Psoas muscle (tissue), 8 donors: ENCODE results near the gene PID1. TPM values are rescaled to one million over a fixed set of nuclear protein-coding genes. Genes with fewer than 3 reads are reported as not detected.

Experiments used
- ATAC-seq, 4 donors: fragments of 200-7000 bp; cut with Tn5 transposase; one replicate each; pipeline ENCODE4 v1.9.1; 2020; ENCODE audit warnings: moderate library complexity in 3 of 4, mild to moderate bottlenecking in 2 of 4
- DNase-seq, 2 donors: peaks; one replicate each; pipeline ENCODE4 v3.0.0-alpha.2; 2020
- H3K27ac ChIP-seq: fragments of 200-600 bp; one replicate; pipeline ENCODE4 v1.8.0; 2022
- H3K27me3 ChIP-seq, 3 donors: fragments of 200-600 bp in 1 of 3; one replicate each; pipeline versions ENCODE4 v1.6.1 to v1.8.0; 2013 to 2022; ENCODE audit warnings: low read length in 2 of 3, mild to moderate bottlenecking in 2 of 3, moderate library complexity in 1 of 3; ENCODE audit not compliant: insufficient read depth in 3 of 3
- H3K36me3 ChIP-seq, 2 donors: fragments of 200-600 bp in 1 of 2; one replicate each; pipeline versions ENCODE4 v1.6.1 to v1.8.0; 2013 to 2022; ENCODE audit warnings: low read depth in 1 of 2, mild to moderate bottlenecking in 1 of 2, moderate library complexity in 1 of 2; ENCODE audit not compliant: insufficient read depth in 1 of 2
- H3K4me1 ChIP-seq: fragments of 200-600 bp; one replicate; pipeline ENCODE4 v1.8.0; 2022
- H3K4me3 ChIP-seq: fragments of 200-600 bp; one replicate; pipeline ENCODE4 v1.8.0; 2022; ENCODE audit warnings: mild to moderate bottlenecking
- H3K9me3 ChIP-seq: fragments of 200-600 bp; one replicate; pipeline ENCODE4 v1.8.0; 2022
- CTCF ChIP-seq: fragments of 200-600 bp; IDR thresholded peaks from one replicate; pipeline ENCODE4 v1.8.0; 2022; ENCODE audit warnings: antibody characterized with exemption
- WGBS, 3 donors: extraction: QIAGEN DNeasy Blood & Tissue Kit; methylation state at CpG; one replicate each; pipeline versions ENCODE4 v1.1.6 to v1.1.7; 2013; 5-methylcytosine and 5-hydroxymethylcytosine counted together
- intact Hi-C, 2 donors: fragments of 100-400 bp; cut with DNase I; formaldehyde crosslinking; loops; one replicate each; pipeline versions ENCODE4 v1.11.0 to v1.14.2; 2022
- polyA plus RNA-seq, 3 donors: library from polyadenylated mRNA; stranded (reverse); fragments of 200-250 nt; gene quantifications; one replicate each; pipeline ENCODE4 v1.2.3, GENCODE V29; 2013
- total RNA-seq, 4 donors: library from RNA; stranded (reverse); fragmentation: NEBNext Ultra II Directional in 2 of 4; extraction: Animal tissue kit (Norgen Biotek cat#: 25700) in 2 of 4; gene quantifications; one replicate each; pipeline versions ENCODE4 v1.2.1 to v1.2.4, GENCODE V29; 2021 to 2023
- donor health status: healthy with polysubstance abuse.
- donor health status: DM: no; HTN: no; CAD: no; lungs with moderate emphysema.
- donor health status: Bipolar disorder and iron deficiency.
- donor health status: healthy.
- donor health status: DM: yes; HTN: yes; CAD: no.
- donor health status: DM: no; HTN: no; CAD: no.
- donor health status: DM: no; HTN: no; CAD: no.
- donor health status: DM: yes; HTN: yes; CAD: no.

PID1 gene
- total and polyA plus RNA-seq, 7 donors, result 4.3 to 10.6 (median 6.6) TPM

DNA sequence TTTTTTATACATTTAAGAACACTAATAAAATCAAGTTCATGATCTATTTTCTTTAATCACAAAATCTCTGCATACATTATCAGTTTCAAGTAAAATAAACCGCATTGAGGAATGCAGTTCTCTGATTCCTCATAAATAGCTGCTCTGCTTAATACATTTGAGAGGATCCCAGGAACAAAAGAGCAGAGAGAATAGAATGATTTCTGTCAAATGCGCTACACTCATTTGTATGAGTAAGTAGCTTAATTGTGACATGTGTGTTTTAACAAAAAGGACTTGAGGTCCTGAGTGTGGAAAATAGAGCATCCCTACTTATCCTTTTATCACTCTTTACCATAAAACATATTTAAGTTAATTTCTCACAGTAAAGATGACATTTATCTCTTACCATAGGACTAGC is 134.0 kb downstream of the PID1 start:
- no peaks in the 10 kb centered on the region for H3K9me3 ChIP-seq
- H3K36me3 ChIP-seq, result no peaks in the 10 kb centered on the region
- WGBS, 3 donors, result 92 to 97% (median 92%) methylated on average over 2 of the region's 2 CpGs
- H3K4me3 ChIP-seq, result no peak overlapping the region
- no peak for DNase-seq
- no peak for TF ChIP-seq CTCF
- no peak overlapping the region for H3K27ac ChIP-seq
- H3K4me1 ChIP-seq, result no peaks in the 10 kb centered on the region
- no peak for ATAC-seq
- intact Hi-C loops, result loop anchor here in 1 of 2 donors (10.0 kb wide), 1 partner anchor 138 kb away; the partner anchor contains the start of gene PID1
- H3K27me3 ChIP-seq, result no peaks in the 10 kb centered on the region

DNA sequence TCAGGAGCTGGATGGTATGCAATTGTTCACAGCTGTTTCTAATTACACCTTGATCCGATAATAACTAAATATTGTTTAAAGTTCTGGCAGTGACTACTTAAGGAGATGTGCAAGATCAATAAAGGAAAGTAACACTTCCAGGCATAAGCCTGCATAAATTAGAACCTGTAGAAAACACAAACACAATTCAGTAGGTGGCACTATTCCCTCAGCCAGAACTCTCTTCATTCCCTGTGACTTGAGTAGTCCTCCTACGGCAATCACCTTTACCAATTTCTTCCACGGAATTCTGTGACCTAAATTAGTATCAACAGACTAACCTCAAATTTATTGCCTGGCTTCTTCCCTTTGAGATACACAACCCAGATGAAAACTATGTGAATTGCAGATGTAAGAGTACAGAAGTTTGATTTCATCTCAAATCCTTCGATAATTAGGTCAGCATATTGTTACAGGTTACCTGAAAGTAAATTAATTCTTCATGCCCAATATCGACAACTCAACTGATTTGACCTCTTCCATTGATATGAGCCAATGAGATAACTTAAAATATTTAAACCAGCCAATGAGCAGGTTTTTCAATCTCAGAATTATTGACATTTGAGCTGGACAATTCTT is 137.8 kb downstream of the PID1 start:
- Histone ChIP-seq H3K27ac (no peak overlapping the region), H3K9me3 (no peaks in the 10 kb centered on the region), H3K4me1 (no peaks in the 10 kb centered on the region), H3K4me3 (no peak overlapping the region), H3K27me3 (no peaks in the 10 kb centered on the region), H3K36me3 (no peaks in the 10 kb centered on the region)
- TF ChIP-seq CTCF, result peak; percentile 14
- no peak for DNase-seq
- ATAC-seq, result no peak
- intact Hi-C loops, result loop anchor here in 1 of 2 donors (10.0 kb wide), 1 partner anchor 142 kb away; the partner anchor contains the start of gene PID1
- WGBS, 3 donors, result 56 to 62% (median 58%) methylated on average over 5 of the region's 5 CpGs

- ATAC-seq (no peak), DNase-seq (no peak)
- intact Hi-C loops, result loop anchor here in 1 of 2 donors (10.0 kb wide), 1 partner anchor 143 kb away; the partner anchor contains the start of gene PID1
- Histone ChIP-seq H3K4me1 (no peaks in the 10 kb centered on the region), H3K27me3 (no peaks in the 10 kb centered on the region), H3K4me3 (no peak overlapping the region), H3K36me3 (no peaks in the 10 kb centered on the region), H3K9me3 (no peaks in the 10 kb centered on the region), H3K27ac (no peak overlapping the region)
- 65 to 79% (median 70%) methylated on average over 6 of the region's 6 CpGs for WGBS, 3 donors
- TF ChIP-seq CTCF, result no peak
Measured at GRCh38 chr2:229132236-229132635, 138.9 kb downstream of the PID1 start.

DNA sequence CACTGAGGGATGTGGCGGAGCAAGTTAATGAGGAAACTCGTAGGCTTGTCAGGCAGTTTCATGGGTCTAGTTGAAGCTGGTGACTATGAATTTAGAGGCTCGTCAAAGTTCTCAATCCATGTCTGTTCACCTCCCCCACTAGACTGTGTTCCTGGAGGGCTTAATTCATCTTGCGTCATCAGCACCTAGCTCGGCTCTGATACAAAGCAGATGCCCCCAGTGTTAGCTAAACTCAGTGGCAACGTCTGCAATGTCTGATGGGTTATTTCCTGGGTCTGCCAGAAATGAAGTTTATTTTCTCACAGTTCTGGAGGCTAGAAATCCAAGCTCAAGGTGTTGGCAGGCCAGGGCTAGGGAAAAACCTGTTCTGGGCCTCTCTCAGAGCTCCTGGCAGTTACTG is 140.6 kb downstream of the PID1 start:
- no peak for ATAC-seq
- H3K27ac ChIP-seq, result no peak overlapping the region
- no peak overlapping the region for H3K4me3 ChIP-seq
- no peak for TF ChIP-seq CTCF
- H3K9me3 ChIP-seq, result peaks cover 3% of the 10 kb centered on the region
- H3K36me3 ChIP-seq, result no peaks in the 10 kb centered on the region
- no peaks in the 10 kb centered on the region for H3K4me1 ChIP-seq
- 52 to 59% (median 57%) methylated on average over 6 of the region's 6 CpGs for WGBS, 3 donors
- H3K27me3 ChIP-seq, result no peaks in the 10 kb centered on the region
- DNase-seq, result no peak
- intact Hi-C loops, result loop anchor here in 1 of 2 donors (10.0 kb wide), 1 partner anchor 144 kb away; the partner anchor contains the start of gene PID1
